Peyer's patch (tissue), 4 donors: ENCODE data around the gene CD40LG.

Experiments used
- POLR2A ChIP-seq, 2 donors: fragments of 450-650 bp; IDR thresholded peaks; one replicate each; pipeline ENCODE4 v1.5.1; 2017; ENCODE audit warnings: antibody characterized with exemption in 2 of 2, mild to moderate bottlenecking in 2 of 2, moderate library complexity in 2 of 2
- TF ChIP-seq, protein P1 (sequence below), 6 experiments: fragments of 450-650 bp in 4 of 6; fragments of 200-600 bp in 2 of 6; sonication (generic) in 1 of 6; IDR thresholded peaks; one replicate each; pipeline ENCODE4 v1.5.1; 2017 to 2019; ENCODE audit warnings: antibody characterized with exemption in 6 of 6, mild to moderate bottlenecking in 3 of 6, moderate library complexity in 1 of 6

DNA sequence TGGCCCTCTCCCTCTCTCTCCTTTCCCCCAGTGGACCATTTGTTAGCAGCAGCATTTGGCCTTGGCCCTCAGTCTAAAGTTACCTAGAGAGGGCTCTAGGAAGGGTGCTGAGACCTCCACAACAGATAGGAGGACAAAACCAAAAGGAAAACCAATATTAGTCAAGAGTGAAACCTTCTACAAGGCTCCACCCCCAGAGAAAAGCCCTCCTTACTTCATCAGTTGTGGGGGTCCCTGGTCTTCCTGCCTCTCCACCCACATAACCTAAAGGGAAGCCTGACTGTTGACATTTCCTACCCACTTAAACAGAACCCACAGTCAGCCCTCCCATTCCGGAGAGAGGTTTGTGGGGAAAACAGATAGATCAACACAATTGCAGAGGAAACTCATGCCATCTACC, 4.7 kb upstream of the CD40LG start:
- TF ChIP-seq, protein P1, sequence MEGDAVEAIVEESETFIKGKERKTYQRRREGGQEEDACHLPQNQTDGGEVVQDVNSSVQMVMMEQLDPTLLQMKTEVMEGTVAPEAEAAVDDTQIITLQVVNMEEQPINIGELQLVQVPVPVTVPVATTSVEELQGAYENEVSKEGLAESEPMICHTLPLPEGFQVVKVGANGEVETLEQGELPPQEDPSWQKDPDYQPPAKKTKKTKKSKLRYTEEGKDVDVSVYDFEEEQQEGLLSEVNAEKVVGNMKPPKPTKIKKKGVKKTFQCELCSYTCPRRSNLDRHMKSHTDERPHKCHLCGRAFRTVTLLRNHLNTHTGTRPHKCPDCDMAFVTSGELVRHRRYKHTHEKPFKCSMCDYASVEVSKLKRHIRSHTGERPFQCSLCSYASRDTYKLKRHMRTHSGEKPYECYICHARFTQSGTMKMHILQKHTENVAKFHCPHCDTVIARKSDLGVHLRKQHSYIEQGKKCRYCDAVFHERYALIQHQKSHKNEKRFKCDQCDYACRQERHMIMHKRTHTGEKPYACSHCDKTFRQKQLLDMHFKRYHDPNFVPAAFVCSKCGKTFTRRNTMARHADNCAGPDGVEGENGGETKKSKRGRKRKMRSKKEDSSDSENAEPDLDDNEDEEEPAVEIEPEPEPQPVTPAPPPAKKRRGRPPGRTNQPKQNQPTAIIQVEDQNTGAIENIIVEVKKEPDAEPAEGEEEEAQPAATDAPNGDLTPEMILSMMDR (IDR thresholded peaks at IDR 0.05), result no peak
- TF ChIP-seq POLR2A (IDR thresholded peaks at IDR 0.05), result no peak
